Ammon's horn (tissue), 1 donor: ENCODE measurements around the gene SERHL2.
"Not testable (repeated sequence)": the region's sequence is repeated elsewhere in the genome, so short reads cannot be mapped to it uniquely, and the experiment has no call there.

Experiments used
- DNase-seq: peaks from one replicate; pipeline ENCODE4 v3.0.0-alpha.2; 2016; ENCODE audit warnings: low spot score

The SERHL2 gene, protein sequence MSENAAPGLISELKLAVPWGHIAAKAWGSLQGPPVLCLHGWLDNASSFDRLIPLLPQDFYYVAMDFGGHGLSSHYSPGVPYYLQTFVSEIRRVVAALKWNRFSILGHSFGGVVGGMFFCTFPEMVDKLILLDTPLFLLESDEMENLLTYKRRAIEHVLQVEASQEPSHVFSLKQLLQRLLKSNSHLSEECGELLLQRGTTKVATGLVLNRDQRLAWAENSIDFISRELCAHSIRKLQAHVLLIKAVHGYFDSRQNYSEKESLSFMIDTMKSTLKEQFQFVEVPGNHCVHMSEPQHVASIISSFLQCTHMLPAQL

DNA sequence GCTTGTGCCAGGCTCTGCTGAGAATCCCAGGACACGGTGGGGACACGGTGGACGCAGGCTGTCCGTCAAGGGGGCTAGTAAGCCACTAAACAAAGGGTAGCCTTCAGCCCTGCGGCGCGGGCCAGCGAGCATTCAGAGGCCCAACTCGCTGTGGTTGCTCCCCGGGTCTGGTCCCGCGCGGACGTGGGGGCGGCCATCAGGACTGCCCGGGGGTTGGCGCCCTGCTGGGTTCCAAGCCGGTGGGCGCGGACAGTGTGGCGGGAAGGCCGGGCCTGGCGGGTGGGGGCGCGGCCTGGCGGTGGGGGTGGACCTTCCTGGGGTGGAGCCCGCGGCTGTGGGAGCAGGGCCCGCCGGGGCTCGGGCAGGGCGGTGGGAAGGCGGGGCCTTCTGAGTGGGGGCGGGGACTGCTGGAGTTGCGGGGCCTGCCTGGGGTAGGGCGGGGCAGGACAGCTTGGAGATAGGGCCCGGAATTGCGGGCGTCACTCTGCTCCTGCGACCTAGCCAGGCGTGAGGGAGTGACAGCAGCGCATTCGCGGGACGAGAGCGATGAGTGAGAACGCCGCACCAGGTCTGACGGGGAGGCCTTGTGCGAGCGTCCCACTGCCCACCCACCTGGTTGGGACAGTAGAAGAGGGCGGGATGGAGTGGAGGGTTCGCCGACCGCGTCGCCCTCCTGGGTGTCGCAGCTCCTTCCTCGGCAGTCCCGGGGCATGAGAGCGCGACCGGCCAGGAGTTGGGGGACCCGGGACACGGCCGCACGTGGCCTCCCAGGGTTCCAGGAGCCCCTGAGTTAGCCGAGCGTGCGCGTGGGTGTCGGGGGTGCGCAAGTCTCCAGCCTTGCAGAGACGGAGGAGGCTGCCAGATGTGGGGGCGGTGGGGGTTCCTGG lies at the start of gene SERHL2:
SERHL2 (plus strand) TSS at position 482 of the 887 bp plus-strand sequence; CDS start at position 547, 65 bp downstream.
- DNase-seq: peak; percentile 80

DNA sequence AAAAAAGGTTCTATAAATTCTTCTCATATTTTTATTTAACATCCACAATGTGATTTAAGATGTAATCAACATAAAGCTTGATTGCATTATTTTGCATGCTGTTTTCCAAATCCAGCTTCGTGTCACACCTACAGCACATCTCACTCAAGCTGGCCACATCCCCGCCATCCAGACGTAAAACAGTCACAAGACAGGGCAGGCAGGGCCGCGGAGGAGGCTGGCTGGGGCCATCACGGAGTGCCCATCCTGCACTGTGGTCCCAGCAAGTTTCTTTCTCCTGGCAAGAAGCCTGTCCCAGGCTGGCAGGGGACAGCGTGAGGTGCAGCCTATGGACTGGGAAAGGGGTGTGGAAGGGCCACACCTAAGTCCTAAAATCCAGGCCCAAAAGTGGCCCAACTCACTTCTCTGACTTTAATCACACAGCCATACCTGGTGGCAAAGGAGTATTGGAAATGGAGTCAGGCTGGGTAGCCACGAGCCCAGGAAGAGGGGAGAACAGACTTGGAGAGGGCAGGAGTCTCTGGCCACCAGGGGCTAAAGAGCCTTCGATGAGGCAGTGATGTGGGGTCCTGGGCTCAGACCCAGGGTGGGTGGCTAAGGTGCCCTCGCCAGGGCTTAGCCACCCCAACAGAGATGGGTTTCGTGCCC lies 45.3 kb upstream of the SERHL2 start:
- not testable (repeated sequence) for DNase-seq

DNA sequence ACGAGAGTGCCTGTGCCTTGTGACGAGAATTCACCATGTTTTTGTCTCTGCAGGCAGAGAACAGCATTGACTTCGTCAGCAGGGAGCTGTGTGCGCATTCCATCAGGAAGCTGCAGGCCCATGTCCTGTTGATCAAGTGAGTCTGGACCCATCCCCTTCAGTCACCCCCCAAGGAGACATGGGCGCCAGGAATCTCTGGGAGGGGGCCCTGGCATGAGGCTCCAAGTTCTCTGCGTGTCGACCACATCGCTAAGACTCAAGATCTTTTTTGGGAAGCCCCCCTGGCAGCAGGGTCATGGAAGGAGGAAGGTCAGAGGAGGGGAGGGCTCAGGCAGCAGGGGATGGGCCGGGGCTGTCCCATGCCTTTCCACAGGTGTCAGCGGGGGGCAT lies 44.8 kb upstream of the SERHL2 start:
- not testable (repeated sequence) for DNase-seq

DNA sequence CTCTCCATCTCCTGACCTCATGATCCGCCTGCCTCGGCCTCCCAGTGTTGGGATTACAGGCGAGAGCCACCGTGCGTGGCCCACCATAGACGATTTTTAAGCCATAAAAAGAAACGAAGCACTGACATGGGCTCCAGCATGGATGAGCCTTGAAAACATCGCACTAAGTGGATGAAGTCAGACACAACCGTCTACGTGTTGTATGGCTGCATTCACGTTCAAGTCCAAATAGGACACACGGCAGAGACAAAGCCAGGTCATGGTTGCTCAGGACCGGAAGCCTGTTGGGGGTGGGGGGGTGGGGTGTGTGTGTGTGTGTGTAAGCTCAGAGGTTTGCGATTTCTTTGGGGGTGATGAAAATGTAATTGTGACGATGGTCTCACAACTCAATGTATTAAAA lies 44.2 kb upstream of the SERHL2 start:
- no peak for DNase-seq

DNA sequence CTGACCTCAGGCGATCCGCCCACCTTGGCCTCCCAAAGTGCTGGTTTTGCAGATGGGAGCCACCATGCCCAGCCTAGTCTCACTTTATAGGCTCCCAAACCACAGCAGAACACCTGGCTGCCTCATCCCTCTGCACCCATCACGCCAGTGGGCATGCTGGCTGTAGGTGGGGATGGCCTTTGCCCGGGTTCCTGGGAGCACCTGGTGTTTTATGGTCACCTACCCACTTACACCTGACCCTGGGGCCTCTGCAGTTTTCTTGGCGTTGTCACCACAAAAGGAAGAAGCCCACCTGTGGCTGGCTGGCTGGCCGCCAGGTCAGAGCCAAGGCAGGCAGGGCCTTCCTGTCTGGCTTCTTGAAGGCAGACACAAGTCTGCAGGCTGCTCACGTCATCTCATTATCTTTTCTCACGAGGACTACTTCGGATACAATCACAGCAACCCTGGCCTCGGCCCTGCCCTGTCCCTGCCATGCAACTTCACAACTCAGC lies 42.3 kb upstream of the SERHL2 start:
- DNase-seq: no peak

DNA sequence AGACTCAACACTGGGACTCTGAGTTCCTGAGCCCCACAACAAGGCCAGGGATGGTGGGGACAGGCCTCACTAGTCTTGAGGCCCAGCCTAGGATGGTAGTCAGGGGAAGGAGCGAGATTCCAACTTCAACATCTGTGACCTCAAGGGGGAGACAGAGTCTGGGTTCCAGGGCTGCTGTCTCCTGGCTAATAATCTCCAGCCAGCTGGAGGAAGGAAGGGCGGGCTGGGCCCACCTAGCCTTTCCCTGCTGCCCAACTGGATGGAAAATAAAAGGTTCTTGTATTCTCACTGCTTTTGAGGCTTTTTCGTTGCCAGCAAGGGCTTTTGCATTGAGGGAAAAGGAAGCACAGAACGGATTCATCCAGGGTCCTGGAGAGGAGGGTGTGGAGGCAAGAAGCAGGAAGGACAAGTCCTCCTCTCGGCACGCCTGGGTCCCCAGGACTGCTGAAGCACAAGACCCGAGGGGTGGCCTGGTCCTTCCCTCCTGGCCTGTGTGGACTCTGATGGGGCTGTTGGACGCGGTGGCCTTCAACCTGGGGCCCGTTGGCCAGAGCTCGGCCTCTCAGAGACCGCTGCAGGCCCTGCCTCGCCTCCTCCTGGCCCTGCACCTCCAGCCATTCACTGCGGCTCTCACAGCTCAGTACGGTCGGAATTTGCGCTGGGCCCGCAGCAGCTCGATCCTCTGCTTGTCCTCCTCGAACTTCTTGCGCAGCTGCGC lies 41.3 kb upstream of the SERHL2 start:
- not testable (repeated sequence) for DNase-seq

DNA sequence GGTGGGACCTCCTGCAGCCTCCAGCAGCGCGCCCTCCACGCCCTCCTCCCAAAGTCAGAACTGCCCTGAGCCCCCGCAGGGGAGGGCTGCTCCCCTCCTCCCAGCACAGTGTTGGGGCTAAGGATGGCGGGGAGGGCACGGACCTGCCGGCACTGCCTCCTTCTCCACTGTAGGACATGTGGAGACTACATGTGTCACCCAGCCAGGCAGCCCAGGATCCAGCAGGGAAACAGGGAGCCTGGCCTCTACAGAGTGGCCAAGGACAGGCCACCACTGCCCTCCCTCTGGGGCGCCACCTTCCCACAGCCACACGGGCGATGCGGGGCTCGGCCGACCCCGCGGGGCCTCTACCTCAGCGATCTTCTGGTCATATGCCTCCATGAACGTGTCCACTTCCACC lies 39.4 kb upstream of the SERHL2 start:
- DNase-seq: not testable (repeated sequence)

DNA sequence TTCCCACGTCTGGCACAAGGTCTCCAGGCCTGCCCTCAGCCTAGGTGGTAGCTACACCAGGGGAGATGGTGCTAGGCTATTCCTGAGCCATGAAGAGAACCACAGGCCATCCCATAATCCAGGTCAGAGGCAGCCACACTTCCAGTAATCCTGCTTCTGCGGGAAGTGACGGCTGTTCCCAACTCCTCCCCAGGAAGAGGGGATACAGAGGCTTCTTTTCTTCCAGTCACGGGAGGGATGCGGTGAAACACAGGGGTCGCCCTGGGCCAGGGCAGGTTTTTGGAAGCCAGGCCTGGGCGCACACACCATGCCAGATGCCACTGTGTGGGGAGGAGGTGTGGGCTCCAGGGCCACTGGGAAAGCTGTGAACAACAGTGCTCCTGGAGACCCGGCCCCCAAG lies 38.5 kb upstream of the SERHL2 start:
- DNase-seq: not testable (repeated sequence)

DNA sequence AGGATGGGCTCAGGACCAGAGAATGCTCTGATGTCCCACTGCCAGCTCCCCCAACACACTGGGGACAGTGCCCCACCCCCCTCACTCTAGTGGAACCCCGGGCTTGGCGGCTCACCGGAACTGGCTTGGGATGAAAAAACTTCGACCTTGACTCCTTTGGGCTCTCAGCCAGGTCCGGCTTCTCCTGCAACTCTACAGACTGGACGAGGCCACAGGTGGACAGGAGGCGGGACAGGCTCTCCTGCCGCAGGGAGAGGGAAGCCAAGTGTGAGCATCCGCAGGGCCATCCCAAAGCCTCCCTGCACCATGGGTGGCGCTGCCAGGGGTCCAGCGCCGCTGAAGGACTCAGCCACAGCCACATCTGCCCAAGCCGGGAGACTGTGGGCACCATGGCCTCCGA lies 37.9 kb upstream of the SERHL2 start:
- DNase-seq: no peak

DNA sequence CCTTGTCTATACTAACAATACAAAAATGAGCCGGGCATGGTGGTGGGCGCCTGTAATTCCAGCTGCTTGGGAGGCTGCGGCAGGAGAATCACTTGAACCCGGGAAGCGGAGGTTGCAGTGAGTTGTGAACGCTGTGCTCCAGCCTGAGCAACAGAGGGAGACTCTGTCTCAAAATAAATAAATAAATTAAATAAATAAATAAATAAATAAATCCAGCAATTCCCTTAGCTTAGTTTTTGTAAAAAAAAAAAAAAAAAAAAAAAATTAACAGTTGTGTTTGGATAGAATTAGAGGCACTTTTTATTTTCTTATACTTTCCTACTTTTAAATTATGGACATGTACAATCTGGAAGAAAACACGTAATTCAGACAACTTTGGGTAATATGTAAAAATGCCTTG lies 36.7 kb upstream of the SERHL2 start:
- not testable (repeated sequence) for DNase-seq

DNA sequence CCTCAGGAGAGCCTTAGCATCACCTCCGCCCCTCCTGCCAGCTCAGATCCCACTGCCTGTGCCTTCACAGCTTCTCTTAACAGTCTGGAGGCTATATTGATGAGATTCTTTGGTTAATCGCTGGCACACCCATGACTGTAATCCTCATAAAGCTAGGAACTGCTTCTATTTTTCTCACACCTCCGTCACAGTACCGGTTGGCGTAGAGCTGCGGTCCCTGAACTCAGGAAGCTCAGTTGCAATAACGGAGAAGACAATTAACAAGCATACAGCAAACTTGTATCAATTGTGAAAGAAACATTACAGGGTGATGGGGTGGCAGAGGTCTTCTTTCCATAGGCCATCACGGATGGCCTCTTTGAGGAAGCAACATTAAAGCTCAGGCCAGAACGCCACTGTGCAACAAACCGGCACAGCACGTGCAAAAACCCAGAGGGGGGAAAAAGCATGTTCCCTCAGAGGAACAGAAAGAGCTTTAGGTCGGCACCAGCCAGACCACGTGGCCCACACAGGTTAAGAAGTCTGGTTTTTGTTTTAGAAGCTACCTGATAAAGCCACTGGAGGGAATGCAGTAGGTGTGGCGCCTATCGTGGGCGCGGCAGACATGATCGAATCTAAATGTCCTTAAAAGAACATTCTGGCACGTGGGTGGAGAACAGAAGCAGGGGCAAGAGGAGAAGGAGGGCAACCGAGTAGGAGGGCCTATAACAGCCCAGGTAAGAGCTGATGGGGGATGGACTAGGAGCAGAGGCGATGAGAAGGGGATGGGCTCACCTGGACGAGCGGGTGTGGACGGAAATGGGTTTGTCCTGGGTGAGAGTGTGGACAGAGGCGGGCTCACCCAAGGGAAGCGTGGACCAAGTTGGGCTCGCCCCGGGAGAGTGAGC lies 34.9 kb upstream of the SERHL2 start:
- DNase-seq: not testable (repeated sequence)

DNA sequence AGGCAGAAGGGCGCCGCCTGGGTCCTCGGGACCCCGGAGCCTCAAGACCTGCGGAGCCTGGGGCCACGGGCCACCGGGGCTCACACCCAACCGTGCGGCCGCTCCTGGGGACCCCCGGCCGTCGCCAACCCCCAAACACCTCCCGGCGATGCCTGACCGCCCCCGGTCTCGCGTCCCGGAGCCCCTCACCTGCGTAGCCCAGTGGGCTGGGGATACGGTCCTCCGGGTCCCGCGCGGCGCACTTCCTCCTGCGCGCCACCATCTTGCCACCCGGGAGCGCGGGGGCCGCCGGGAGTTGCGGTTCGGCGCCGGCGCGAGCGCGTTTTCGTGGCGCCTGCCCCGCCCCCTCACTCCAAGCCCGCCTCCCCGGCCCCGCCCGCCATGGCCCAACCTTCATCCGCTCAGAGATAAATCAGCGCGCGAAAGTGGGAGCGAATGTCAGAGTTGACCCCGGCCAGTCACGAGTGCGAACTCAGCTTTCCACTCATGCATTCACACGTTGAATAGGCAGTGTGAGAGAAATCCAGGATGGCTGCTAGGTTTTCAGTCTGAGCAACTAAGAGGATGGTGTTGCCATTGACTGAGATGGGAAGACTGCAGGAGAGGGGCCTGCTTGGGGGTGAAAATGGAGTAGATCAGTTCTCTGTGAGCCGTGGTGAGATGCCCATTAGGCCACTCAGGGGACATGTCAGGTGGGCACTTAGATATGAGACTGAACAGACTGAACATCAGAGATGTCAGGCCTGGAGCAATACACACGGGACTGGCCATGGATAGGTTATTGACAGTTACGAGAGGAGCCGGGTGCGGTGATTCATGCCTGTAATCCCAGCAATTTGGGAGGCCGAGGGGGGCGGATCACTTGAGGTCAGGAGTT lies 34.0 kb upstream of the SERHL2 start, which contains the start of gene RRP7A:
RRP7A (minus strand) TSS at position 272 of the 877 bp plus-strand sequence; CDS start at position 262, 10 bp downstream.
- peak; percentile 84 for DNase-seq

DNA sequence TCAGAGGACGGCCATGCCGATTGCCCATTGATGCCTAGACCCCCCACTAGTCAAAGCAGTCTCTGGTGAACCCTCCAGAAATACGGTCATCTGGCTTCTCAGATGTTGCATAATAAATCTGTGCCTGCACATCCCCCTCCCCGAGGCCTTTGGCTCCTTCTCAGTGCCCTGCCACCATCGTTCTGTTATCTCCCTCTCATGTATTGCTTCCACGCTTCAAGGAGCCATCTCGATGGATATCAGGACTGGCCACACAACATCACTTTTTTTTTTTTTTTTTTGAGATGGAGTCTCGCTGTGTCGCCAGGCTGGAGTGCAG lies 32.6 kb upstream of the SERHL2 start:
- DNase-seq: no peak

DNA sequence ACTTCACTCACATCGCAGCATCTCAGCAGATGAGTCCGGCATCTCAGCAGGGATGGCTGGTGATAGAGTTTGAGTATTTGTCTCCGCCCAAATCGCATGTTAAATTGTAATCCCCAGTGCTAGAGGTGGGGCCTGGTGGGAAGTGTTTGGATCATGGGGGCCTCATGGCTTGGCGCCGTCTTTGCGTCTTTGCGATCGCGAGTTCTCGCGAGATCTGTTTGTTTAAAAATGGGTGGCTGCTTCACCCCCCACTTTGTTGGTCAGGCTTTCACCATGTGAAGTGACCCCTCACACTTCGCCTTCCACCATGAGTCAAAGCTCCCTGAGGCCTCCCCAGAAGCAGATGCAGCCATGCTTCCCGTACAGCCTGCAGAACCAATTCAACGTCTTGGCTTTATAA lies 31.2 kb upstream of the SERHL2 start:
- DNase-seq: no peak

DNA sequence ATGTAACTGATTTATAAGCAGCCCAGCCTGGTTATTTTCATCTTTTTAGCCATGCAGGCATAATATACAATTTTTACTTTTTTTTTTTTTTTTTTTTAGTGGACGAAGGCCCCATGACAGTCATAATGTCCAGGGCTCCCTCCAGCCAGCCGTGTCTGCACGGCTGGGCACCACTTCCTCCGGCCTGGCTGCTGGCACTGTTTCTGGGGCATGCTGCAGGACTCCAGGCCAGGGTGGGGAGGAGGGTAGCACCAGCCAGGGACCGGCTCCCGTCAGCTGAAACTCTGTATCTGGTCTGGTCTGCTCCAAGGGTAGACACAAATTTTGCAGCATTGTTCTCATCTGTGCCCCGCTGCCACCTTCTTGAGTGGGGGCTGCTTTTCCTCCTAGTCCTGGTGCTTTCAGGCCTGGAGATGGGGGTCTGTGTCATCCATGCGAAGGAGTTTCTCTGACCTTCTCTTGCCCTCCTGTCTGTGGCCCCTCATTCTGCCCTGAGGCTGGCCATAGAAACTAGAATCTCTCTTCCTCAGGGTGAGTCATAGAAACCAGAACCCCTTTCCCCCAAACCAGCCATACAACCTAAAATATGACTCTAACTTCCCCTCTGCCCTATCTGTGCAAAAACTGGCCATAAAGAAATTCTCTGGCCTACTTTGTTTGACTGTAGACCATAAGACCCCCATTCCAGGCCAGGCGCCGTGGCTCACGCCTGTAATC lies 25.0 kb upstream of the SERHL2 start:
- DNase-seq: no peak

DNA sequence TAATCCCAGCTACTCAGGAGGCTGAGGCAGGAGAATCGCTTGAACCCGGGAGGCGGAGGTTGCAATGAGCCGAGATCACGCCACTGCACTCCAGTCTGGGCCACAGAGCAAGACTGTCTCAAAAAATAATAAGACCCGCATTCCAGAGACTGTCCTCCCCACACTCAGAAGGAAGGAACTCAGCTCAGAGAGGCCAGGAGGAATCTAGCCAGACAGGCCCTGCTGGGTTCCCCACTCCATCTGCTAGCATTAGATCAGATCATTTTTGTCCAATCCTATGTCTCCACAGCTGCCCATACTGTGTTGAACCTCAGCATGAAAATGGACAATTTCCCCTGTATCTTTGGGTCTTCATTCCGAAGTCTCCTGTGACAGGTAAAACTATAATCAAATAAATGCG lies 24.3 kb upstream of the SERHL2 start:
- not testable (repeated sequence) for DNase-seq

DNA sequence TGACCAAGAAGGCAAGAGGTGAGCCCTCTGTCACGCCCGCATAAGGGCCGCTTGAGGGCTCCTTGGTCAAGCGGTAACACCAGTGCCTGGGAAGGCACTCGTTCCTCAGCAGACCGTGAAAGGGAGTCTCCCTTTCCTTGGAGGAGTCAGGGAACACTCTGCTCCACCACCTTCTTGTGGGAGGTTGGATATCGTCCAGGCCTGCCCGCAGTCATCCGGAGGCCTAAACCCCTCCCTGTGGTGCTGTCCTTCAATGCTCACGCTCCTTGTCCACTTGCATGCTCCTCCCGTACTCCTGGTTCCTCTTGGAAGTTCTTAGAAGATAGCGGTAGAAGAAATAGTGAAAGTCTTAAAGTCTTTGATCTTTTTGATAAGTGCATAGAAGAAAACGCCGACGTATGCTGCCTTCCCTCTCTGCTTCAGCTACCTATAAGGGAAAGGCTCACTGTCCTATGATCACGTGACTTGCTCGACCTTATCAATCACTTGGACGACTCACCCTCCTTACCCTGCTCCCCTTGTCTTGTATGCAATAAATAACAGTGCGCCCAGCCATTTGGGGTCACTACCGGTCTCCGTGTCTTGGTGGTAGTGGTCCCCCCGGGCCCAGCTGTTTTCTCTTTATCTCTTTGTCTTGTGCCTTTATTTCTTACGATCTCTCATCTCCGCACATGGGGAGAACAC lies 22.2 kb upstream of the SERHL2 start:
- not testable (repeated sequence) for DNase-seq

DNA sequence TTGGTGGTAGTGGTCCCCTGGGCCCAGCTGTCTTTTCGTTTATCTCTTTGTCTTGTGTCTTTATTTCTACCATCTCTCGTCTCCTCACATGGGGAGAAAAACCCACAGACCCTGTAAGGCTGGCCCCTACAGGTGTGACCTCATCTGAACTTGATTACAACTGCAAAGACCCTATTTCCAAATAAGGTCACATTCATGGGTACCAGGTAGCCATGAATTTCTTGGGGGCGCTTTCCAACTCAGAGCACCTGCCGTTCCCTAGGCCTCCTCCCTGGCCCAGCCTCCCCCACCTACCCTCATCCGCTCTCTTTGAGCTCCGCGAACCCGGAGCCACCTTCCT lies 20.1 kb upstream of the SERHL2 start:
- no peak for DNase-seq
